DND-41 (cell line): Measurements from ENCODE around the gene MAN1A1.

Source experiments
- ATAC-seq: fragments of 200-7000 bp; cut with Tn5 transposase; 3 replicates; pipeline ENCODE4 v1.9.1; 2021; ENCODE audit warnings: low read depth; ENCODE audit not compliant: insufficient read depth
- DNase-seq: peaks from one replicate; pipeline ENCODE4 v3.0.0-alpha.2; 2020
- H2AFZ ChIP-seq: 2 replicates; pipeline ENCODE4 v1.6.0; 2012; ENCODE audit warnings: low read depth, low read length
- H3K27ac ChIP-seq: 2 replicates; pipeline ENCODE4 v1.5.1; 2012; ENCODE audit warnings: low read length, inconsistent platforms
- H3K27me3 ChIP-seq: fragments of 200-600 bp; sonication (generic); 2 replicates; pipeline ENCODE4 v1.6.0; 2012; ENCODE audit warnings: low read length, mild to moderate bottlenecking, inconsistent platforms; ENCODE audit not compliant: insufficient read depth, poor library complexity
- H3K36me3 ChIP-seq: 2 replicates; pipeline ENCODE4 v1.5.1; 2012; ENCODE audit warnings: low read length, inconsistent platforms; ENCODE audit not compliant: insufficient read depth
- H3K4me1 ChIP-seq: 2 replicates; pipeline ENCODE4 v1.5.1; 2012; ENCODE audit warnings: mild to moderate bottlenecking, low read length; ENCODE audit not compliant: insufficient read depth
- H3K4me2 ChIP-seq: 2 replicates; pipeline ENCODE4 v1.6.0; 2012; ENCODE audit warnings: mild to moderate bottlenecking, moderate library complexity, low read length, inconsistent platforms; ENCODE audit not compliant: insufficient read depth
- H3K4me3 ChIP-seq, 2 experiments: fragments of 200-600 bp in 1 of 2; shearing (Covaris generic) in 1 of 2; 2 replicates each; pipeline ENCODE4 v1.5.1; 2012 to 2016; ENCODE audit warnings: inconsistent platforms in 2 of 2, low read length in 2 of 2, mild to moderate bottlenecking in 2 of 2, low read depth in 1 of 2, moderate library complexity in 1 of 2
- H3K79me2 ChIP-seq: 2 replicates; pipeline ENCODE4 v1.6.0; 2012; ENCODE audit warnings: low read length, inconsistent platforms; ENCODE audit not compliant: insufficient read depth
- H3K9ac ChIP-seq: 2 replicates; pipeline ENCODE4 v1.6.0; 2012; ENCODE audit warnings: low read depth, mild to moderate bottlenecking, inconsistent platforms, low read length, moderate library complexity
- H3K9me3 ChIP-seq: 2 replicates; pipeline ENCODE4 v1.5.1; 2012; ENCODE audit warnings: low read length, moderate library complexity, mild to moderate bottlenecking, inconsistent platforms; ENCODE audit not compliant: insufficient read depth, severe bottlenecking
- H4K20me1 ChIP-seq: 2 replicates; pipeline ENCODE4 v1.6.0; 2012; ENCODE audit warnings: low read length; ENCODE audit not compliant: insufficient read depth
- CTCF ChIP-seq: IDR thresholded peaks from 2 replicates; pipeline ENCODE4 v1.5.1; 2012; ENCODE audit warnings: borderline replicate concordance, low read length, moderate library complexity, mild to moderate bottlenecking; ENCODE audit not compliant: poor library complexity, severe bottlenecking; ENCODE audit errors: extremely low read depth
- EZH2 ChIP-seq: IDR thresholded peaks from 3 replicates; pipeline ENCODE4 v1.6.1; 2012; ENCODE audit warnings: borderline replicate concordance, low read depth, mild to moderate bottlenecking, moderate library complexity, low read length, inconsistent platforms; ENCODE audit not compliant: severe bottlenecking

The MAN1A1 gene

GRCh38 chr6:119270545-119270944 is 79.0 kb downstream of the MAN1A1 start:
- no peak for DNase-seq
- Histone ChIP-seq H3K27ac (no peak overlapping the region), H3K27me3 (no peaks in the 10 kb centered on the region), H3K9ac (no peak overlapping the region), H4K20me1 (no peaks in the 10 kb centered on the region), H3K4me3 (no peak overlapping the region), H3K36me3 (peaks cover 16% of the 10 kb centered on the region; the same call in 1 of the 2 replicates), H2AFZ (no peak overlapping the region), H3K9me3 (peaks cover 10% of the 10 kb centered on the region), H3K4me1 (peaks cover 23% of the 10 kb centered on the region), H3K4me2 (no peak overlapping the region), H3K79me2 (0 out of 2 replicates have a peak, but pooled peaks cover 2% of the 10 kb centered on the region)
- no peak for TF ChIP-seq CTCF
- TF ChIP-seq EZH2: no peak
- no peak for ATAC-seq

GRCh38 chr6:119269266-119270103 is 80.1 kb downstream of the MAN1A1 start:
- no peak for ATAC-seq
- Histone ChIP-seq H3K36me3 (peaks cover 16% of the 10 kb centered on the region; the same call in 1 of the 2 replicates), H3K79me2 (0 out of 2 replicates have a peak, but pooled peaks cover 2% of the 10 kb centered on the region), H3K4me1 (peaks cover 23% of the 10 kb centered on the region), H3K9ac (no peak overlapping the region), H4K20me1 (no peaks in the 10 kb centered on the region), H3K27ac (no peak overlapping the region), H3K9me3 (peaks cover 10% of the 10 kb centered on the region), H2AFZ (no peak overlapping the region), H3K4me2 (no peak overlapping the region), H3K4me3 (no peak overlapping the region), H3K27me3 (no peaks in the 10 kb centered on the region)
- TF ChIP-seq CTCF: no peak
- TF ChIP-seq EZH2: no peak
- DNase-seq: no peak

- H3K36me3 ChIP-seq: peaks cover 16% of the 10 kb centered on the region; the same call in 1 of the 2 replicates
- peaks cover 23% of the 10 kb centered on the region for H3K4me1 ChIP-seq
- H3K4me3 ChIP-seq: no peak overlapping the region
- ATAC-seq (peak; percentile 74), DNase-seq (no peak)
- H2AFZ ChIP-seq: no peak overlapping the region
- H3K79me2 ChIP-seq: 0 out of 2 replicates have a peak, but pooled peaks cover 2% of the 10 kb centered on the region
- no peak overlapping the region for H3K27ac ChIP-seq
- H3K27me3 ChIP-seq: no peaks in the 10 kb centered on the region
- no peak overlapping the region for H3K4me2 ChIP-seq
- H4K20me1 ChIP-seq: no peaks in the 10 kb centered on the region
- H3K9ac ChIP-seq: no peak overlapping the region
- H3K9me3 ChIP-seq: peaks cover 10% of the 10 kb centered on the region
- TF ChIP-seq CTCF (no peak), EZH2 (no peak)
These were observed 82.2 kb downstream of the MAN1A1 start for GRCh38 chr6:119267126-119267905.
